ENCODE results near the gene SPNS1.

GRCh38 chr16:29025218-29025617 is 50.6 kb downstream of the SPNS1 start:
- no peak for TF ChIP-seq CTCF (conservative IDR thresholded peaks at IDR 0.05 in 1 of 2, IDR thresholded peaks at IDR 0.05 in 1 of 2; ENCODE audit: extremely low read depth in 1 of 2, insufficient read depth in 1 of 2, low read depth in 1 of 2, low read length in 2 of 2)
- no peak for TF ChIP-seq EZH2 (IDR thresholded peaks at IDR 0.05; ENCODE audit: borderline replicate concordance, low read length)
